ENCODE results near the gene UST.
"Not testable (repeated sequence)": the region's sequence is repeated elsewhere in the genome, so short reads cannot be mapped to it uniquely, and the experiment has no call there.

Gene UST

GRCh38 chr6:149031859-149032598 is 285.2 kb downstream of the UST start:
- peak; percentile 85 for DNase-seq (ENCODE audit: low spot score)
- FAIRE-seq = no peak

- FAIRE-seq = no peak
- peak; percentile 44 for DNase-seq (ENCODE audit: low spot score)
Observed at GRCh38 chr6:149032599-149033405, 286.0 kb downstream of the UST start.

- FAIRE-seq (no peak), DNase-seq (ENCODE audit: low spot score) (no peak)
Observed at GRCh38 chr6:149033454-149033853, 286.6 kb downstream of the UST start.

GRCh38 chr6:149035766-149036165 is 288.9 kb downstream of the UST start:
- no peak for DNase-seq (ENCODE audit: low spot score)
- no peak for FAIRE-seq

GRCh38 chr6:149037051-149037671 is 290.3 kb downstream of the UST start:
- FAIRE-seq = no peak
- no peak for DNase-seq (ENCODE audit: low spot score)

- DNase-seq (ENCODE audit: low spot score); FAIRE-seq: not testable (repeated sequence)
Observed at GRCh38 chr6:149039025-149039424, 292.2 kb downstream of the UST start.

GRCh38 chr6:149041953-149042352 is 295.1 kb downstream of the UST start:
- no peak for FAIRE-seq
- no peak for DNase-seq (ENCODE audit: low spot score)

GRCh38 chr6:149043476-149044130 is 296.8 kb downstream of the UST start:
- DNase-seq (ENCODE audit: low spot score) (peak; percentile 45), FAIRE-seq (no peak)

- FAIRE-seq = no peak
- no peak for DNase-seq (ENCODE audit: low spot score)
Observed at GRCh38 chr6:149044528-149044927, 297.7 kb downstream of the UST start.

GRCh38 chr6:149045404-149045803 is 298.6 kb downstream of the UST start:
- no peak for DNase-seq (ENCODE audit: low spot score)
- FAIRE-seq = no peak

- FAIRE-seq (no peak), DNase-seq (ENCODE audit: low spot score) (no peak)
Observed at GRCh38 chr6:149046164-149046821, 299.5 kb downstream of the UST start.

- FAIRE-seq = no peak
- no peak for DNase-seq (ENCODE audit: low spot score)
Observed at GRCh38 chr6:149046822-149047246, 300.0 kb downstream of the UST start.

- DNase-seq (ENCODE audit: low spot score) (no peak), FAIRE-seq (no peak)
Observed at GRCh38 chr6:149049230-149049629, 302.4 kb downstream of the UST start.

GRCh38 chr6:149050160-149050559 is 303.3 kb downstream of the UST start:
- FAIRE-seq (no peak), DNase-seq (ENCODE audit: low spot score) (no peak)

- DNase-seq (ENCODE audit: low spot score) (no peak), FAIRE-seq (no peak)
Observed at GRCh38 chr6:149052350-149053106, 305.7 kb downstream of the UST start.

- FAIRE-seq = no peak
- DNase-seq (ENCODE audit: low spot score) = no peak
Observed at GRCh38 chr6:149053848-149054558, 307.2 kb downstream of the UST start.

- no peak for FAIRE-seq
- no peak for DNase-seq (ENCODE audit: low spot score)
Observed at GRCh38 chr6:149054559-149055194, 307.8 kb downstream of the UST start.

GRCh38 chr6:149055195-149055899 is 308.5 kb downstream of the UST start:
- no peak for DNase-seq (ENCODE audit: low spot score)
- FAIRE-seq = no peak

Measured in urothelium cell line (cell line).